ENCODE measurements around the gene ENAH.

Gene ENAH

GRCh38 chr1:225610539-225610938 is 42.4 kb downstream of the ENAH start:
- in situ Hi-C loops (cut with MboI; ENCODE audit: low sequenced_read_pairs), result no loop called here

- in situ Hi-C loops (cut with MboI; ENCODE audit: low sequenced_read_pairs), result no loop called here
These were observed 44.7 kb downstream of the ENAH start for GRCh38 chr1:225608014-225608796.

GRCh38 chr1:225607355-225607754 is 45.6 kb downstream of the ENAH start:
- in situ Hi-C loops (cut with MboI; ENCODE audit: low sequenced_read_pairs), result no loop called here

GRCh38 chr1:225603538-225604354 is 49.2 kb downstream of the ENAH start:
- in situ Hi-C loops (cut with MboI; ENCODE audit: low sequenced_read_pairs), result no loop called here

- in situ Hi-C loops (cut with MboI; ENCODE audit: low sequenced_read_pairs), result no loop called here
These were observed 50.2 kb downstream of the ENAH start for GRCh38 chr1:225602590-225603206.

- in situ Hi-C loops (cut with MboI; ENCODE audit: low sequenced_read_pairs), result no loop called here
These were observed 50.9 kb downstream of the ENAH start for GRCh38 chr1:225601902-225602589.

- in situ Hi-C loops (cut with MboI; ENCODE audit: low sequenced_read_pairs), result no loop called here
These were observed 54.1 kb downstream of the ENAH start for GRCh38 chr1:225598847-225599246.

- in situ Hi-C loops (cut with MboI; ENCODE audit: low sequenced_read_pairs), result no loop called here
These were observed 54.9 kb downstream of the ENAH start for GRCh38 chr1:225597926-225598575.

GRCh38 chr1:225596736-225597135 is 56.2 kb downstream of the ENAH start:
- in situ Hi-C loops (cut with MboI; ENCODE audit: low sequenced_read_pairs), result no loop called here

GRCh38 chr1:225595974-225596551 is 56.9 kb downstream of the ENAH start:
- in situ Hi-C loops (cut with MboI; ENCODE audit: low sequenced_read_pairs), result no loop called here

- in situ Hi-C loops (cut with MboI; ENCODE audit: low sequenced_read_pairs), result no loop called here
These were observed 57.5 kb downstream of the ENAH start for GRCh38 chr1:225595452-225595851.

- in situ Hi-C loops (cut with MboI; ENCODE audit: low sequenced_read_pairs), result no loop called here
These were observed 59.5 kb downstream of the ENAH start for GRCh38 chr1:225593414-225593813.

- in situ Hi-C loops (cut with MboI; ENCODE audit: low sequenced_read_pairs), result no loop called here
These were observed 60.4 kb downstream of the ENAH start for GRCh38 chr1:225592362-225593025.

GRCh38 chr1:225587310-225587709 is 65.6 kb downstream of the ENAH start:
- in situ Hi-C loops (cut with MboI; ENCODE audit: low sequenced_read_pairs), result no loop called here

- in situ Hi-C loops (cut with MboI; ENCODE audit: low sequenced_read_pairs), result no loop called here
These were observed 71.7 kb downstream of the ENAH start for GRCh38 chr1:225581186-225581585.

GRCh38 chr1:225580238-225581099 is 72.5 kb downstream of the ENAH start:
- in situ Hi-C loops (cut with MboI; ENCODE audit: low sequenced_read_pairs), result no loop called here

GRCh38 chr1:225578251-225578977 is 74.5 kb downstream of the ENAH start:
- in situ Hi-C loops (cut with MboI; ENCODE audit: low sequenced_read_pairs), result no loop called here

GRCh38 chr1:225577241-225577640 is 75.7 kb downstream of the ENAH start:
- in situ Hi-C loops (cut with MboI; ENCODE audit: low sequenced_read_pairs), result no loop called here

Measured in hTERT RPE-1 (cell line).